HCT116 (cell line): ENCODE measurements around the gene PEG3.

Experiments
- CTCF ChIP-seq, 3 experiments: fragments of 200-600 bp in 1 of 3; sonication (generic) in 1 of 3; IDR thresholded peaks in 2 of 3; conservative IDR thresholded peaks in 1 of 3; 2 replicates each; pipeline ENCODE4 v1.5.1; 2012 to 2017; ENCODE audit warnings: low read depth in 2 of 3, low read length in 2 of 3, antibody characterized with exemption in 1 of 3, borderline replicate concordance in 1 of 3, control low read depth in 1 of 3, mild to moderate bottlenecking in 1 of 3, mixed read lengths in 1 of 3, mixed run types in 1 of 3, moderate library complexity in 1 of 3; ENCODE audit not compliant: insufficient read depth in 1 of 3
- EZH2 ChIP-seq: fragments of 200-600 bp; sonication (generic); IDR thresholded peaks from 2 replicates; pipeline ENCODE4 v1.6.1; 2017; ENCODE audit warnings: antibody characterized with exemption, mixed run types
- EZH2phosphoT487 ChIP-seq: fragments of 200-600 bp; IDR thresholded peaks from 2 replicates; pipeline ENCODE4 v1.6.1; 2018; ENCODE audit warnings: antibody characterized with exemption, borderline replicate concordance
- FOSL1 ChIP-seq: IDR thresholded peaks from 2 replicates; pipeline ENCODE4 v1.6.1; 2012; ENCODE audit warnings: low read depth
- JUND ChIP-seq: IDR thresholded peaks from 2 replicates; pipeline ENCODE4 v1.6.1; 2012
- POLR2A ChIP-seq: IDR thresholded peaks from 2 replicates; pipeline ENCODE4 v1.7.0; 2011; ENCODE audit warnings: borderline replicate concordance; ENCODE audit not compliant: insufficient read depth, insufficient read length; ENCODE audit errors: extremely low read depth
- POLR2AphosphoS5 ChIP-seq: IDR thresholded peaks from 2 replicates; pipeline ENCODE4 v1.6.1; 2011; ENCODE audit warnings: mild to moderate bottlenecking, low read depth, low read length, moderate library complexity
- RAD21 ChIP-seq: IDR thresholded peaks from 2 replicates; pipeline ENCODE4 v1.6.1; 2012; ENCODE audit warnings: low read depth, mild to moderate bottlenecking
- YY1 ChIP-seq: IDR thresholded peaks from 2 replicates; pipeline ENCODE4 v1.6.1; 2011; ENCODE audit warnings: low read length, low read depth, moderate library complexity, mild to moderate bottlenecking; ENCODE audit not compliant: insufficient replicate concordance; ENCODE audit errors: extremely low read depth
- ZFX ChIP-seq: fragments of 450-650 bp; IDR thresholded peaks from 2 replicates; pipeline ENCODE4 v1.6.1; 2017
- ZNF274 ChIP-seq: fragments of 200-500 bp; sonication (Bioruptor generic); IDR thresholded peaks from 2 replicates; pipeline ENCODE4 v1.6.1; 2014; ENCODE audit warnings: mild to moderate bottlenecking, low read depth, low read length, inconsistent platforms
- TF ChIP-seq, protein P1 (sequence below): IDR thresholded peaks from 2 replicates; pipeline ENCODE4 v1.6.1; 2012
- TF ChIP-seq, protein P2 (sequence below): IDR thresholded peaks from 2 replicates; pipeline ENCODE4 v1.6.1; 2012; ENCODE audit warnings: low read depth

- TF ChIP-seq CTCF (IDR thresholded peaks at IDR 0.05 in 2 of 3, conservative IDR thresholded peaks at IDR 0.05 in 1 of 3; ENCODE audit: borderline replicate concordance in 1 of 3, insufficient read depth in 1 of 3, low read depth in 2 of 3, low read length in 2 of 3) (no peak), ZFX (no peak), EZH2phosphoT487 (no peak), POLR2A (no peak), ZNF274 (no peak), EZH2 (no peak), JUND (no peak), POLR2AphosphoS5 (no peak), RAD21 (no peak), FOSL1 (no peak), YY1 (no peak)
- TF ChIP-seq, protein P1, sequence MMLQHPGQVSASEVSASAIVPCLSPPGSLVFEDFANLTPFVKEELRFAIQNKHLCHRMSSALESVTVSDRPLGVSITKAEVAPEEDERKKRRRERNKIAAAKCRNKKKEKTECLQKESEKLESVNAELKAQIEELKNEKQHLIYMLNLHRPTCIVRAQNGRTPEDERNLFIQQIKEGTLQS = no peak
- TF ChIP-seq, protein P2, sequence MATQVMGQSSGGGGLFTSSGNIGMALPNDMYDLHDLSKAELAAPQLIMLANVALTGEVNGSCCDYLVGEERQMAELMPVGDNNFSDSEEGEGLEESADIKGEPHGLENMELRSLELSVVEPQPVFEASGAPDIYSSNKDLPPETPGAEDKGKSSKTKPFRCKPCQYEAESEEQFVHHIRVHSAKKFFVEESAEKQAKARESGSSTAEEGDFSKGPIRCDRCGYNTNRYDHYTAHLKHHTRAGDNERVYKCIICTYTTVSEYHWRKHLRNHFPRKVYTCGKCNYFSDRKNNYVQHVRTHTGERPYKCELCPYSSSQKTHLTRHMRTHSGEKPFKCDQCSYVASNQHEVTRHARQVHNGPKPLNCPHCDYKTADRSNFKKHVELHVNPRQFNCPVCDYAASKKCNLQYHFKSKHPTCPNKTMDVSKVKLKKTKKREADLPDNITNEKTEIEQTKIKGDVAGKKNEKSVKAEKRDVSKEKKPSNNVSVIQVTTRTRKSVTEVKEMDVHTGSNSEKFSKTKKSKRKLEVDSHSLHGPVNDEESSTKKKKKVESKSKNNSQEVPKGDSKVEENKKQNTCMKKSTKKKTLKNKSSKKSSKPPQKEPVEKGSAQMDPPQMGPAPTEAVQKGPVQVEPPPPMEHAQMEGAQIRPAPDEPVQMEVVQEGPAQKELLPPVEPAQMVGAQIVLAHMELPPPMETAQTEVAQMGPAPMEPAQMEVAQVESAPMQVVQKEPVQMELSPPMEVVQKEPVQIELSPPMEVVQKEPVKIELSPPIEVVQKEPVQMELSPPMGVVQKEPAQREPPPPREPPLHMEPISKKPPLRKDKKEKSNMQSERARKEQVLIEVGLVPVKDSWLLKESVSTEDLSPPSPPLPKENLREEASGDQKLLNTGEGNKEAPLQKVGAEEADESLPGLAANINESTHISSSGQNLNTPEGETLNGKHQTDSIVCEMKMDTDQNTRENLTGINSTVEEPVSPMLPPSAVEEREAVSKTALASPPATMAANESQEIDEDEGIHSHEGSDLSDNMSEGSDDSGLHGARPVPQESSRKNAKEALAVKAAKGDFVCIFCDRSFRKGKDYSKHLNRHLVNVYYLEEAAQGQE = no peak
Measured at GRCh38 chr19:56819166-56819565, 21.4 kb downstream of the PEG3 start.
